Inflammatory macrophage treated with lipopolysaccharide for 1 hour (primary cell): Measurements from ENCODE around the gene CEBPA.
A peak's percentile ranks its signal among the peaks of the same experiment; 100 is the strongest.
"Not testable (repeated sequence)": the region's sequence is repeated elsewhere in the genome, so short reads cannot be mapped to it uniquely, and the experiment has no call there.

Experiments
- DNase-seq, 2 donors: peaks; one replicate each; pipeline ENCODE4 v3.0.0-alpha.2; 2020 to 2022

CEBPA gene

GRCh38 chr19:33300009-33300893, 2.1 kb downstream of the CEBPA start:
- DNase-seq = peak; percentile 49 to 51

- DNase-seq = no peak
Observed at GRCh38 chr19:33299051-33299688, 3.2 kb downstream of the CEBPA start.

- peak in 1 of 2 donors; percentile 77 for DNase-seq
Observed at GRCh38 chr19:33298146-33298911, 4.0 kb downstream of the CEBPA start.

- DNase-seq = no peak
Observed at GRCh38 chr19:33297401-33298145, 4.8 kb downstream of the CEBPA start.

- no peak for DNase-seq
Observed at GRCh38 chr19:33296488-33296971, 5.8 kb downstream of the CEBPA start.

- DNase-seq = peak in 1 of 2 donors; percentile 39
Observed at GRCh38 chr19:33295621-33296487, 6.5 kb downstream of the CEBPA start.

GRCh38 chr19:33295046-33295445, 7.3 kb downstream of the CEBPA start:
- not testable (repeated sequence) for DNase-seq

- DNase-seq = no peak
Observed at GRCh38 chr19:33294058-33294798, 8.1 kb downstream of the CEBPA start.

GRCh38 chr19:33293255-33294057, 8.9 kb downstream of the CEBPA start:
- DNase-seq = peak; percentile 86 to 88

GRCh38 chr19:33292595-33293254, 9.6 kb downstream of the CEBPA start:
- peak; percentile 88 to 94 for DNase-seq

GRCh38 chr19:33291623-33292534, 10.5 kb downstream of the CEBPA start:
- DNase-seq = no peak

GRCh38 chr19:33290956-33291622, 11.2 kb downstream of the CEBPA start:
- no peak for DNase-seq

- no peak for DNase-seq
Observed at GRCh38 chr19:33290082-33290815, 12.1 kb downstream of the CEBPA start.

GRCh38 chr19:33289261-33289660, 13.1 kb downstream of the CEBPA start:
- DNase-seq = no peak

GRCh38 chr19:33288666-33289065, 13.7 kb downstream of the CEBPA start:
- no peak for DNase-seq

- peak in 1 of 2 donors; percentile 62 for DNase-seq
Observed at GRCh38 chr19:33287927-33288326, 14.4 kb downstream of the CEBPA start.

- no peak for DNase-seq
Observed at GRCh38 chr19:33287438-33287837, 14.9 kb downstream of the CEBPA start.
